Small intestine (tissue), 7 donors: Measurements from ENCODE around the gene ZNF609. TPM values are rescaled to one million over a fixed set of nuclear protein-coding genes. Genes with fewer than 3 reads are reported as not detected.

Experiments
- DNase-seq, 2 donors: peaks; one replicate each; pipeline versions ENCODE4 v3.0.0 to v3.0.0-alpha.2; 2013
- FAIRE-seq: peaks from 2 replicates; lab custom pipeline; 2012; peaks lifted over from hg19 to GRCh38; lab: Jason Lieb, UNC
- H3K27ac ChIP-seq, 3 donors: one replicate each; pipeline ENCODE4 v1.5.1; 2013; ENCODE audit warnings: low read length in 2 of 3, mild to moderate bottlenecking in 2 of 3, control low read depth in 1 of 3, inconsistent platforms in 1 of 3, low read depth in 1 of 3, moderate library complexity in 1 of 3
- H3K27me3 ChIP-seq, 3 donors: one replicate each; pipeline ENCODE4 v1.6.1; 2013; ENCODE audit warnings: low read length in 3 of 3, inconsistent platforms in 1 of 3; ENCODE audit not compliant: control insufficient read depth in 3 of 3, insufficient read depth in 3 of 3
- H3K36me3 ChIP-seq, 3 donors: one replicate each; pipeline ENCODE4 v1.6.1; 2013; ENCODE audit warnings: low read length in 3 of 3, inconsistent platforms in 1 of 3, low read depth in 1 of 3, mild to moderate bottlenecking in 1 of 3, moderate library complexity in 1 of 3; ENCODE audit not compliant: control insufficient read depth in 3 of 3, insufficient read depth in 2 of 3
- H3K4me1 ChIP-seq, 3 donors: one replicate each; pipeline ENCODE4 v1.6.1; 2013; ENCODE audit warnings: low read length in 2 of 3, inconsistent platforms in 1 of 3, low read depth in 1 of 3, mild to moderate bottlenecking in 1 of 3, moderate library complexity in 1 of 3; ENCODE audit not compliant: control insufficient read depth in 3 of 3, insufficient read depth in 2 of 3
- H3K4me3 ChIP-seq, 3 donors: one replicate each; pipeline ENCODE4 v1.5.1; 2013; ENCODE audit warnings: low read length in 3 of 3, control low read depth in 1 of 3, inconsistent platforms in 1 of 3, low read depth in 1 of 3, mild to moderate bottlenecking in 1 of 3, moderate library complexity in 1 of 3
- H3K9me3 ChIP-seq, 2 donors: one replicate each; pipeline ENCODE4 v1.6.1; 2013; ENCODE audit warnings: low read depth in 1 of 2, low read length in 1 of 2; ENCODE audit not compliant: control insufficient read depth in 2 of 2, insufficient read depth in 1 of 2
- WGBS, 3 donors: extraction: QIAGEN DNeasy Blood & Tissue Kit; methylation state at CpG; one replicate each; pipeline ENCODE4 v1.1.7; 2013; 5-methylcytosine and 5-hydroxymethylcytosine counted together
- polyA plus RNA-seq, 4 donors: library from polyadenylated mRNA; stranded (reverse) in 3 of 4; unstranded in 1 of 4; fragments of 200-250 nt in 3 of 4; fragments of 120-200 nt in 1 of 4; gene quantifications; one replicate each; pipeline versions ENCODE4 v1.2.1 to v1.2.3, GENCODE V29; 2013
- donor health status: healthy with polysubstance abuse.
- donor health status: control.
- donor health status: control.
- donor health status: Bipolar disorder and iron deficiency.
- donor health status: healthy.

Gene ZNF609
- polyA plus RNA-seq, 4 donors = 6.8 to 22.5 (median 8.4) TPM

DNA sequence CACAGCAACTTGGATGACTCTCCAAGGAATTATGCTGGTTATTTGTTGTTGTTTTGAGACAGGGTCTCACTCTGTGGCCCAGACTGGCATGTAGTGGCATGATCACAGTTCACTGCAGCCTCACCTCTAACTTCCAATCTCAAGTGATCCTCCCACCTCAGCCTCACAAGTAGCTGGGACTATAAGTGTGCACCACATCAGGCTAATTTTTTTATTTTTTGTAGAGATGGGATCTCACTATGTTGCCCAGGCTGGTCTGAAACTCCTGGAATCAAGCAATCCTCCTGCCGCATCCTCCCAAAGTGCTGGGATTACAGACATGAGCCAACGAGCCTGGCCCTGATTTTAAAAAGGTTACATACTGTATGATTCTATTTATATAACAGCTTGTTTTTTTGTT lies 252.0 kb downstream of the ZNF609 start:
- Histone ChIP-seq H3K27ac (no peak overlapping the region), H3K9me3 (no peaks in the 10 kb centered on the region), H3K36me3 (peaks cover 0 to 3% (median 0%) of the 10 kb centered on the region in 3 donors), H3K27me3 (no peaks in the 10 kb centered on the region), H3K4me3 (no peak overlapping the region), H3K4me1 (no peaks in the 10 kb centered on the region)
- DNase-seq (no peak), FAIRE-seq (no peak)
- WGBS, 3 donors = 69 to 81% (median 79%) methylated on average over 2 of the region's 2 CpGs

DNA sequence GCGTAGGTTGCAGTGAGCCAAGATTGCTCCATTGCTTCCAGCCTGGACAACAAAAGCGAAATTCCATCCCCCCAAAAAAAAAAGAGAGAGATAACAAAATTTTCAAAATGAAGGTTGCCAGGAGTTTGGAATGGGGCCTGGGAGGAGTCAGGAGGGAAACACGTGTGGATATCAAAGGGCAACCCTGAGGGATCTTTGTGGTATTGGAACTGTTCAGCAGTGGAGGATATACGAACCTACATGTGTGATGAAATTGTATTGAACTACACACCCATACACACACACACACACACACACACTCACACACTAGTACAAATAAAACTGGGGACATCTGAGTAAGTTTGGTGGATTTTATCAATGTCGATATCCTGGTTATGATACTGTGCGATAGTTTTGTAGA lies 253.2 kb downstream of the ZNF609 start:
- FAIRE-seq = no peak
- 81 to 87% (median 86%) methylated on average over 6 of the region's 6 CpGs for WGBS, 3 donors

DNA sequence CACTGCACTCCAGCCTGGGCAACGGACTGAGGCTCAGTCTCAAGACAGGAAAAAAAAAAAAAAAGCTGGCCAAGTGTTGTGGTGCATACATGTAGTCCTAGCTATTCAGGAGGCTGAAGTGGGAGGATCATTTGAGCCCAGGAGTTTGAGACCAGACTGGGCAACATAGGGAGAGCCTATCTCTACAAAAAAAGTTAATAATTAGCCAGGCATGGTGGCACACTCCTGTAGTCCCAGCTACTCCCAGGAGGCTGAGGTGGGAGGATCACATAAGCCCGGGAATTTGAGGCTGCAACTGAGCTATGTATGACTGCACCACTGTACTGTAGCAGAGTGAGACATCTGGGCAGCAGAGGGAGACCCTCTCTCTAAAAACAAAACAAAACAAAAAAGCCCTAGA lies 256.1 kb downstream of the ZNF609 start:
- no peaks in the 10 kb centered on the region for H3K27me3 ChIP-seq
- no peaks in the 10 kb centered on the region for H3K4me1 ChIP-seq
- no peaks in the 10 kb centered on the region for H3K9me3 ChIP-seq
- DNase-seq = no peak
- FAIRE-seq = no peak
- H3K4me3 ChIP-seq = no peak overlapping the region
- H3K36me3 ChIP-seq = peaks cover 0 to 3% (median 0%) of the 10 kb centered on the region in 3 donors
- 80 to 95% (median 89%) methylated on average over 2 of the region's 2 CpGs for WGBS, 3 donors
- no peak overlapping the region for H3K27ac ChIP-seq

More for the DNA sequence above, 253.2 kb downstream of the ZNF609 start:
- no peak for DNase-seq
- Histone ChIP-seq H3K4me3 (no peak overlapping the region), H3K4me1 (no peaks in the 10 kb centered on the region), H3K27me3 (no peaks in the 10 kb centered on the region), H3K36me3 (peaks cover 0 to 3% (median 0%) of the 10 kb centered on the region in 3 donors), H3K9me3 (no peaks in the 10 kb centered on the region), H3K27ac (no peak overlapping the region)

DNA sequence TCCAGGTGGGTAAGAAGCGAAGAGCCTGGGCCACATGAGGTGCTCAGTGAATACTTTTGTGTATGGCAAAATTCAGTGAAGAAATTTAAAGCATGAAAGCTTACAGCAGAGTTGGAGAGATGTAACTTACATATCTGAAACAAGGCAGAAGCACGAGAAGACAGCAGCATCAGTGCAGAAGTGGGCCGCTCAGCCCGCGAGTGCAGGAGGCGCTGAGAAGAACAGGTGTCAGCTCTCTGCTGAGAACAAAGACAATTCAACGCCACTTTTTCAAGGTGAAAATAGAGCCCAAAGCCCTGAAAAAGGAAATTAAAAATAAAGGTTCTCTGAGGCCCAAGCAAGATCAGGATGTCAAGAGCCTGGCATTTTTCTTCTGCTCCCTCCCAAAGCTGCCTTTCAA lies 256.8 kb downstream of the ZNF609 start:
- H3K27ac ChIP-seq = peak overlapping the region in 1 of 3 donors; percentile 42
- no peaks in the 10 kb centered on the region for H3K4me1 ChIP-seq
- H3K36me3 ChIP-seq = peaks cover 0 to 3% (median 0%) of the 10 kb centered on the region in 3 donors
- no peaks in the 10 kb centered on the region for H3K27me3 ChIP-seq
- DNase-seq = no peak
- WGBS, 3 donors = 86 to 88% (median 86%) methylated on average over 7 of the region's 7 CpGs
- no peaks in the 10 kb centered on the region for H3K9me3 ChIP-seq
- FAIRE-seq = no peak
- H3K4me3 ChIP-seq = no peak overlapping the region

DNA sequence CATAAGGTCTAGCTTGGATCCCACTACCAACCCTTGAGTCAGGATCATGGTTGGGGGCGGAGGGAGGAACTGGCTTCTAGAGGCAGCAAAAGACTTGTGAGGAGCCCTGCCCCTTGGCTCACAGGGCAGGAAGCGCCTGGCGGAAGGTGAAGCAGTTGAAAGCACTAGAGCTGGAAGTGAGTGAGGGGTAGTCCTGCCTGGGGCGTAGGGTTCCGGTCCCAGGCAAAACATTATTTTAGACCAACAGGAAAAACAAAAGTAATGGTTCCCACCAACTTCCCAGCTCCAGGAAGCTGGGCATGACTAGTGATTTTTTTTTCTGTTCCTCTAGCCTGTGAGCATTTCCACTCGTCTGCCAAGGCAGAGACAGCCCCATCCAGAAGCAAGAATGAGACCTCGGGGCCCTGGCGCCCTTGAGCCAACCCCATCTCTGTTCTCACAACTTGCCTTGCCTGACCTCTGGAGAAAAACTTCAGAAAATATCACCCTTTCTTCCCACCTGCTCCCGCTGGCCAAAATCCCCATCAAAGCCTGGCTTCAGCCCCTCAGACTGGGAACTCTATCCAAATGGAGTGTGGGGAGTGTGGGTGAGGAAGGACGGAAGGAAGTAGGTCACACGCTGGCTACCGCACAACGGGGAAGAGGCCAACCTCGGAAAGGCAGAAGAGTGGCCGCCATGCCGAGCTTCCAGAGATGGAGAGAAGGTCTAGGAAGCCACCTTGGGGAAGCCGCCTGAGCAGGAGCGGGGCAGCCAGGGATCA lies 257.5 kb downstream of the ZNF609 start:
- no peaks in the 10 kb centered on the region for H3K4me1 ChIP-seq
- peaks cover 0 to 3% (median 0%) of the 10 kb centered on the region in 3 donors for H3K36me3 ChIP-seq
- H3K27me3 ChIP-seq = no peaks in the 10 kb centered on the region
- H3K4me3 ChIP-seq = no peak overlapping the region
- DNase-seq (no peak), FAIRE-seq (no peak)
- 69 to 92% (median 86%) methylated on average over 18 of the region's 18 CpGs for WGBS, 3 donors
- H3K27ac ChIP-seq = peak overlapping the region in 1 of 3 donors; percentile 42
- no peaks in the 10 kb centered on the region for H3K9me3 ChIP-seq

DNA sequence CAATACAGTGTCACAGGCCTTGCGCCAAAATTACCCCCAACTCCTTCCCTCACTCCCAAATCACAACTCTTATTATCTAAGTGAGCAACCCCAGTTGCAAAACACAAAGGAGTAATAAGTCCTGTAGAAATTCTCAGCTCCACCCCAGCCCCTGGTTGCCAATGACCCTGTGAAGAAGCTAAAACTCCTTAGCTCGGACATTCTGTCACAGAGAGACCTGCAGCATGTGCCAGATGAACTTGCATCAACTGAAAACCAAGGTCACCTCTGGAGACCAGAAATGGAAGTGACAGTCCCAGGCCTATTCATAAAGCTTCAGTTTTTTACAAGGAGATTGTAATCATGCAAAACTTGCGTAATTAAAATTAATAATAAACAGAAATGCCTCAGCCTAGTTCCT lies 259.8 kb downstream of the ZNF609 start:
- Histone ChIP-seq H3K27ac (no peak overlapping the region), H3K9me3 (no peaks in the 10 kb centered on the region), H3K4me3 (no peak overlapping the region), H3K27me3 (no peaks in the 10 kb centered on the region), H3K4me1 (no peaks in the 10 kb centered on the region), H3K36me3 (peaks cover 0 to 4% (median 0%) of the 10 kb centered on the region in 3 donors)
- 80 to 88% (median 83%) methylated on average over 3 of the region's 3 CpGs for WGBS, 3 donors
- FAIRE-seq (no peak), DNase-seq (no peak)

DNA sequence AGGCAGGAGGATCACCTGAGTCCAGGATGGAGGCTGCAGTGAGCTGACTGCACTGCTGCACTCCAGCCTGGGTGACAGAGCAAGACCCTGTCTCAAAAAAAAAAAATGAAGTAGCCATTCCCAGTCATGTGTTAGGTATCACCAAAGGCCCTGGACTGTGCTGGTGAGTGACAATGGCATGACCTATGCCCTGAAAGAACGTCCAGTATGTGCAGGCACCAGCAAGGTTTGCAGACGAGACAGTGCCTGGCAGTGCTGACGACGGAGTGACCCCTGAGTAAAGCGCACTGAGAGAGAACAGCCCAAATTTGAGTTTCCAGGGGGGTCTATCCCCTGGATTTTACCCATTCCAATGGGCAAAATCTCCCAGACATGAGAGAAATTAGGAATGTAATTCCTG lies 269.8 kb downstream of the ZNF609 start:
- H3K9me3 ChIP-seq = no peaks in the 10 kb centered on the region
- no peak overlapping the region for H3K4me3 ChIP-seq
- H3K27me3 ChIP-seq = no peaks in the 10 kb centered on the region
- no peaks in the 10 kb centered on the region for H3K36me3 ChIP-seq
- no peak for FAIRE-seq
- 63 to 86% (median 70%) methylated on average over 5 of the region's 5 CpGs for WGBS, 3 donors
- H3K4me1 ChIP-seq = peaks cover 0 to 4% (median 0%) of the 10 kb centered on the region in 3 donors
- no peak for DNase-seq
- H3K27ac ChIP-seq = no peak overlapping the region

DNA sequence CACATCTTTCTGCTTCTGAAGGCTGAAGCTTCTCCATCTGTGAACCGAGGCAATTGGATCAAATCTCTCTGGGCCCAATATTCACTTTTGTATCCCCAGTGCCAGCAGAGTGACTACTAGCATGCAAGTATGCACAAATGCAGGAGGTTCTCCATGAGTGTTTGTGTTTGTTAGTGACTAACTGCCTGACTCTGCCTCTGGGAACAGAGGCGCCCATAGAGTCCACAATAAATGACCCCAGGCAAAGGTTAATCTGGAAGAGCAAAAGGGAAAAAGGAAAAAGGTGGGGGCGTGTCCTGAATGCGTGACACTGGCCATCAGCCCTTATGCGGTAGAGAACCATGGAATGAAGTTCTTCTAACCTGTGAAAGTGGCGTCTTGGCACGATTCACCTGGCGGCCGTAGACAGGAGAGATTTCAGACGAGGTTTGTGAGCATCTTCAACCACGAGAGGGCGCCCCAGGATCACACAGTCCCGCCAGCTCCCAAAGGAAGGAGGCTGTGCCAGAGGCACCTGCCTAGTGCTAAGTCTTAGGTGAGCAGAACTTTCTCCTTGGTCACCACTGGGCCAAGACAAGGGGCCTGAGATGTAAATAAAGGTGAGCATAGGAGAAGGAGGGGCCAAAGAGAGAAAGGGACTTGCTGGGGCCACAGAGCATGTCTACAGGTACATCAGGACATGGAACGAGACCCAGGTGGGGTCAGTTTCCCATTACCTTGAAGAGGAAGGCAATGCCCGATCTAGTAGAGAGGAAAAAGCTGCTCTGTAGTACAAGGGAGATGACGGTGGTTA lies 270.8 kb downstream of the ZNF609 start:
- H3K9me3 ChIP-seq = no peaks in the 10 kb centered on the region
- no peak for FAIRE-seq
- H3K36me3 ChIP-seq = peaks cover 0 to 2% (median 0%) of the 10 kb centered on the region in 3 donors
- H3K27me3 ChIP-seq = no peaks in the 10 kb centered on the region
- no peak overlapping the region for H3K27ac ChIP-seq
- no peak overlapping the region for H3K4me3 ChIP-seq
- peaks cover 0 to 4% (median 0%) of the 10 kb centered on the region in 3 donors for H3K4me1 ChIP-seq
- DNase-seq = peak; percentile 86 to 90
- WGBS, 3 donors = 13 to 33% (median 19%) methylated on average over 16 of the region's 16 CpGs
